Dendritic cell treated with granulocyte-macrophage colony-stimulating factor and Interleukin-4, amounts not matched to agents 40 ng/mL and 50 ng/mL, for 4 days (primary cell): ENCODE data around the gene CKS1B.
A peak's percentile ranks its signal among the peaks of the same experiment; 100 is the strongest.

Source experiments
- H3K27ac Mint-ChIP-seq: one replicate; pipeline ENCODE4 v1.8.0; 2022; ENCODE audit warnings: mild to moderate bottlenecking, mixed read lengths
- H3K27me3 Mint-ChIP-seq: one replicate; pipeline ENCODE4 v1.8.0; 2022; ENCODE audit warnings: mild to moderate bottlenecking, mixed read lengths
- H3K36me3 Mint-ChIP-seq: one replicate; pipeline ENCODE4 v1.8.0; 2022; ENCODE audit warnings: low read depth, mixed read lengths
- H3K4me1 Mint-ChIP-seq: one replicate; pipeline ENCODE4 v1.8.0; 2022; ENCODE audit warnings: low read depth, mixed read lengths
- H3K4me3 Mint-ChIP-seq: one replicate; pipeline ENCODE4 v1.8.0; 2022; ENCODE audit warnings: mild to moderate bottlenecking, moderate library complexity, mixed read lengths
- H3K9me3 Mint-ChIP-seq: one replicate; pipeline ENCODE4 v1.8.0; 2022; ENCODE audit warnings: mixed read lengths
- intact Hi-C: fragments of 100-400 bp; cut with micrococcal nuclease; formaldehyde crosslinking; loops from one replicate; pipeline ENCODE4 v1.15.0; 2022

Gene CKS1B

DNA sequence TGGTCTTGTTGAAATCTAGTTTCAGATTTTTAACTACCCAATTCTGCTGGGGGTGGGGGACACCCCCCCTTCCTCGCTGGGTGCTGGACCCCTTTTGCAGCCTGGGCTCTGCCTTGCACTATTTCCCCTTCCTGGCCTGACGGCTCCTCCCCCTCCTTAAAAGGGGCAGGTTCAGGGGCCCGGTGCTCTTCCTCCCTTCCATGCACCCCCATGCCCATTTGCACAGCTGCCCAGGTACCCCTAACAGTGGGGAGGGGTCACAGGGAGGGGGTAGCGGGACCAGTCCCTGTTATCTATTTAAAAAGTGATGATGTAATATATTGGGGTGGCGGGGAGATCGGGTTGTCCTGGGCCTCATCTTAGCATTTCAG, 43.5 kb downstream of the CKS1B start:
- Mint-ChIP-seq H3K4me1 (peaks cover 81% of the 10 kb centered on the region), H3K27ac (peak overlapping the region; percentile 37), H3K27me3 (no peaks in the 10 kb centered on the region), H3K36me3 (peaks cover 70% of the 10 kb centered on the region), H3K9me3 (no peaks in the 10 kb centered on the region), H3K4me3 (peak overlapping the region; percentile 63)
- intact Hi-C loops, result loop anchor here (1.0 to 5.0 kb wide), 2 partner anchors 19 to 34 kb away; partner anchors contain the start of gene ADAM15

DNA sequence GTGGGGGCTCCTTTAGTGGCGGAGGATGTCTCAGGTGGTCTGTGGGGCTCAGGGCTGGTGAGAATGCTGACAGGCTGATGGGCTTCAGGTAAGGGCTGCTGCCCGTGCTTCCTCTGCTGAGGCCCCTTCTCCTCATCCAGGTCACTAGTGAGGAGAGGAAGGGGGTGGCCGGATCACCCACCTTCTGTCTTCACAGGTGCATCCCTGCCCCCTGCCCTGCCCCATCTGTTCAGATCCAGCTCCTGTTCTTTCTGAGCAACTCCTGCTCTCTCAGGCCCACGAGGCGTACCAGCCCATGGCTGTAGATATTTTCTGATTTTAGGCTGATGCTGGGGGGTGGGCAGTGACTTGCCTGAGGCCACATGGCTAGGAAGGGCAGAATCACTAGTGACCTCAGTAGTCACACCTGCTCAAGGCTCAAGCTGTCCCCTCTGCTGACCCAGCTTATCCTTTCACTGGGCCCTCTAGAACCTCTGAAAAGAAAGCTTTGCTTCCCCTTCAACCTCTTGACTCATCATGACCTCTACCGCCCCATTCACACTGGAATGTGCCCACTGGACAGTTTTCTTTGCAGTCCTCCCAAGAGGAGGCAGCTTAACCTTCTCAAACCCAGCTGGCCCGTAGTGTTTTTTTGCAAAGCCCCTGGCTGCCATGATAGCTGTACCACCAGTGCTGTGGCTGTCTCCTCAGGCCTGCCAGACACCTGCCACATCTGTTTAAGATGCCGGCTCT, 44.3 kb downstream of the CKS1B start:
- peaks cover 62% of the 10 kb centered on the region for H3K36me3 Mint-ChIP-seq
- intact Hi-C loops, result loop anchor here (5.0 kb wide), 1 partner anchor 34 kb away; the partner anchor contains the start of gene ADAM15
- peak overlapping the region; percentile 2 for H3K27ac Mint-ChIP-seq
- H3K27me3 Mint-ChIP-seq, result no peaks in the 10 kb centered on the region
- no peak overlapping the region for H3K4me3 Mint-ChIP-seq
- peaks cover 79% of the 10 kb centered on the region for H3K4me1 Mint-ChIP-seq
- no peaks in the 10 kb centered on the region for H3K9me3 Mint-ChIP-seq

DNA sequence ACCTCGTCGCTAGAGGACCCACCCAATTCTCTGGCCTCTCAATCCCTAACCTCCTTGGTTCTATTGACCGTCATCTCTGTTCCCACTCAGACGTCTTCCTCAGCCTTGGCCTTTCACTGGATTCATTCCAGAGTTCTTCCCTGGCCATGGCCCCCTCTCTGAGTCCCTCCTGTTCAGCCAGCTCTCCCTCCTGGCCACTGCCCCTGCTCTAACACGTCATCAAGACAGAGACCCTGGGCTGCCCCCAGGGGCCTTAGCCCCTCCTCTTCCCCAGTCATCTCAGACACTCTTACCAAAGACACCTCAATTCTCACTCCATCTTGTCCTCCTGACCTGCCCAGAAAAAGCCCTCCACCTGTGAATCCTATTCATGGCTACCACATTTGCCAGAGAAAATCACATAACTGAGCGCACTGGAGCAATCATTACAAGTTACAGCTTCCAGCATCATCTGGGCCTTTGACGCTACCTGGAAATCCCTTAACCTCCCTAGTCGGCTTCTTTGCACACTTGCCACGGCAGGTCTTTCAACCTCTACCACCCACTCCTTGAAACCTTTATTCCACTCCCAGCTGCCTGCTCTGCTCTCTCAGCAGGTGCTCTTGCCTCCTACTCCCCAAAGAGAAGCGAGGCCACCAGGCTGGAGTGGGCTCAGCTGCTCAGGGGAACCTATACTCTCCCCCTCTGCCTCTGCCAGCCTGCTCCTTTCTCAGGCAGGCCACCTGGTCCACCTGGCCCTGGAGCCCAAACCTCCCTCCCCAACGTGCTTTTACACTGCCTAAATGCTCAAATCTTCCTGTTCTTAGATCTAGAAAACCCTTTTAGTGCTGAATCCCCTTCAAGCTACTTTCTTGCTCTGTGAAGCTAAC, 45.1 kb downstream of the CKS1B start:
- Mint-ChIP-seq H3K27ac (peak overlapping the region; percentile 2), H3K9me3 (no peaks in the 10 kb centered on the region), H3K4me3 (no peak overlapping the region), H3K36me3 (peaks cover 53% of the 10 kb centered on the region), H3K27me3 (no peaks in the 10 kb centered on the region), H3K4me1 (peaks cover 73% of the 10 kb centered on the region)
- intact Hi-C loops, result loop anchor here (5.0 kb wide), 1 partner anchor 33 kb away; the partner anchor contains the start of gene ADAM15

DNA sequence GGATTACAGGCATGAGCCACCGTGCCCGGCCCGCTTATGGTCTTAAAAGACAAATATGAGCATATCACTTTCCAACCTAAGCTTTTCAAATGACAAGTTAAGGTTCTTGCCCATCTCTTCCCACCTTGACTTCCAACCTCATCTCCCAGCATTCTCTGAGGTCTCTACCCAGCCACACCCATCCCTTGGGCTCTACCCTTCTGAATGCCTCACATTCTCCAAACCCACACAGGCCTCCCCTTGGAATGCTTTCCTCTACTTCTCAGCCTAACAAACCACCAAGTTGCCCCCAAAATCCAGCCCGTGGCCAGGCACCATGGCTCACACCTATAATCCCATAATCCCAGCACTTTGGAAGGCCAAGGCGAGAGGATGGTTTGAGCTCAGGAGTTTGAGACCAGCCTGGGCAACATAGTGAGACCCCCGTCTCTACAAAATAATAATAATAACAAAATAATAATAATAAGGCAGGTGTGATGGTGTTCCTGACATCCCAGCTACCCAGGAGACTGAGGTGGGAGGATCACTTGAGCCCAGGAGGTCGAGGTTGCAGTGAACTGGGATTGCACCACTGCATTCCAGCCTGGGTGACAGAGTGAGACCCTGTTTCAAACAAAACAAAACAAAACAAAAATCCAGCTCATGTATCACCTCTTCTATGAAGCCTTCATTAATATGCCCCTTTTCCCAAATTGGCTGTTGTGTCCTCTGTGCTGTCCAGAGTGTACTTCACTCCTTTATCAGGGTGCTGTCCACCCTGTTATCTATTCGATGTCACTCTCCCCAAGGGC, 47.9 kb downstream of the CKS1B start:
- Mint-ChIP-seq H3K4me1 (peaks cover 59% of the 10 kb centered on the region), H3K27ac (no peak overlapping the region), H3K36me3 (peaks cover 28% of the 10 kb centered on the region), H3K4me3 (no peak overlapping the region), H3K27me3 (no peaks in the 10 kb centered on the region), H3K9me3 (no peaks in the 10 kb centered on the region)
- intact Hi-C loops, result no loop called here

DNA sequence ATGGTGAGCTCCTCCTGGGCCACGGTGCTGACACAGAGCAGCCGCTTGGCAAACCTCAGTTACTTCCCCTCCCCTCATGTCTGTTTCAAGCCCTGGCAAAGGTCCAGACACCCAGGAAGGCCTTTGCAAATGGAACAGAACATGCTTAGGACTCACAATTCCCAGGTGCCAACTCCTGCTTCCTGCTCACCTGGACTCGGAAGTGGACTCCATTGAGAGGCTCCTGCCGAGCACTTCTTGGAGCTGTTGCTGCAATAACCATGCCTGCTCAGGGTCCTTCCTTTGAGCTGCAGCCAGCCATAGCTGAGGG, 48.4 kb downstream of the CKS1B start:
- H3K4me3 Mint-ChIP-seq, result no peak overlapping the region
- no peaks in the 10 kb centered on the region for H3K27me3 Mint-ChIP-seq
- intact Hi-C loops, result no loop called here
- H3K9me3 Mint-ChIP-seq, result no peaks in the 10 kb centered on the region
- peaks cover 54% of the 10 kb centered on the region for H3K4me1 Mint-ChIP-seq
- peaks cover 25% of the 10 kb centered on the region for H3K36me3 Mint-ChIP-seq
- H3K27ac Mint-ChIP-seq, result no peak overlapping the region

DNA sequence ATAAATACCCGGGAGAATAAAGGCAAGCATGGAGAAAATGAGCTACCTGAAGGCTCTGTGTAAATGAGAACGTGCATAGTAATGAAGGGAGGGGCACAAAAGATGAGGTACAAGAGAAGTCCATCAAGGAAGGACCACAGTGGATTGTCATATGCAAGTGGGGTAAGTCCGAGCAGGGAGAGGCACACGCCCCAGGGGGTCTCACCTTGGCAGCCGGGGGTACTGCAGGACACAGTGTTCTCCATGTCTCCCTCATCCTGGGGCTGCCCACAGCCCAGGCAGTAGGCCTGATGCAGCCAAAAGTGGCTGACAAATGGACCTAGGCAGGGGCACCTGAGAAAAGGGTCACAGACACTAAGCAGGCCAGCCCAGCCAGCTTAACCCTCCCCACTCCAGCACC, 49.1 kb downstream of the CKS1B start:
- intact Hi-C loops, result no loop called here
- no peak overlapping the region for H3K4me3 Mint-ChIP-seq
- H3K4me1 Mint-ChIP-seq, result peaks cover 51% of the 10 kb centered on the region
- no peak overlapping the region for H3K27ac Mint-ChIP-seq
- no peaks in the 10 kb centered on the region for H3K9me3 Mint-ChIP-seq
- peaks cover 17% of the 10 kb centered on the region for H3K36me3 Mint-ChIP-seq
- H3K27me3 Mint-ChIP-seq, result no peaks in the 10 kb centered on the region

DNA sequence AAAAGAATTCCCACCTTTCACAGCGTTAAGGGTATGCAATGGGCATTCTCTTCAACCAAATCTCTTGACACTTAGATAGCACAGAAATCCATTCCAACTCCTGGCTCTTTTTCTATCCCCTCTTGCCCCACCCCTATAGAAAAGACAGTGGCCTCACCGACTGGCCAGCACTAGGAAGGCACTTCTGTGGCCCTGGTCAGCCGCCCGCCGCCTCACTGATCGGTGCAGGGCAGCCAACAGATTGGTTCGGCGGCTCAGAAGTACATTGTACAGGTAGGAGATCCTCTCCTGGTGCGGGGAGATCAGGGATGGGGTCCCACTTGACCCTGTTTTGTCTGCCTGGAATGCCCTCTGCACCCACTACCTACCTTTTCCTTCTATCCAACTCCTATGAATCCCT, 49.8 kb downstream of the CKS1B start:
- intact Hi-C loops, result no loop called here
- Mint-ChIP-seq H3K27ac (no peak overlapping the region), H3K4me1 (peaks cover 51% of the 10 kb centered on the region), H3K36me3 (peaks cover 10% of the 10 kb centered on the region), H3K9me3 (no peaks in the 10 kb centered on the region), H3K4me3 (no peak overlapping the region), H3K27me3 (peaks cover 5% of the 10 kb centered on the region)

DNA sequence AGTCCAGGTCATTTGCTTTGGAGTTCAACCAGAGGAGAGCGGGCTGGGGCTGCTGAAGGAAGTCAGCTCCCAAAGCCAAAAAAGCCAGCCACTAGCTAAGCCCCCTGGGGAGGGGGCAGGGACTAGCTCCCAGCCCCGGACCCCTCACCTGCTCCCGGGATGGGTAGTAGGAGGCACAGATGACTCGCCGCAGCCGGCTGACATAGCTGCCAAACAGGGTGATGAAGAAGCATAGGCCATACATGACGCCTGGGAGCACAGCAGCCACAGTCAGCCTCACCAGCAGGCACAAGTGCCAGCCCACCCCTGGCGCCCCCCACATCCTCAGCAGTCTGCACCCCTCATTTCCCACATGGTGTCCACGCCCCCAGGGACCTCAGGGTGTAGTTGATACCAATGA, 51.7 kb downstream of the CKS1B start:
- H3K4me3 Mint-ChIP-seq, result no peak overlapping the region
- H3K27me3 Mint-ChIP-seq, result peaks cover 8% of the 10 kb centered on the region
- no peak overlapping the region for H3K27ac Mint-ChIP-seq
- H3K4me1 Mint-ChIP-seq, result peaks cover 47% of the 10 kb centered on the region
- no peaks in the 10 kb centered on the region for H3K36me3 Mint-ChIP-seq
- intact Hi-C loops, result no loop called here
- H3K9me3 Mint-ChIP-seq, result no peaks in the 10 kb centered on the region

DNA sequence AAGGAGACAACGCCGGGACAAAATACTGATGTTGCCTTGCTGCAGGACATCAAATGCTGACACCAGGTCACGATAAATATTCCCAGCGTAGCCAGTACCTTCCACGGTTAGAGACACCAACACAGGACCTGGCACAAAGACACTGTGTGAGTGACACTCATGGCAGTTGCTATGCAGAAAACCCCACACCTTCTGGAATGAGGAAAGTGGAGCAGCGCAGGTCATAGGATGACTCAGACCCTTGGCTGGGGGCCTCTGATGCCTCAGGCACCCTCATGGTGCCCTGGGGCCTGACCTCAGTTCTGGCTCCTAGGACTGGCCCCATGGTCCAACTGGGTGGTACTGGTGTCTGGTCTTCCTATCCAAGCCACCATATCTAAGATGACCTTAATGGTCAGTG, 52.1 kb downstream of the CKS1B start:
- Mint-ChIP-seq H3K4me3 (no peak overlapping the region), H3K36me3 (no peaks in the 10 kb centered on the region), H3K27ac (no peak overlapping the region), H3K9me3 (no peaks in the 10 kb centered on the region), H3K27me3 (peaks cover 8% of the 10 kb centered on the region), H3K4me1 (peaks cover 43% of the 10 kb centered on the region)
- intact Hi-C loops, result no loop called here
